H1 (cell line): ENCODE data around the gene SLC6A18. TPM values are rescaled to one million over a fixed set of nuclear protein-coding genes. Genes with fewer than 3 reads are reported as not detected.

ENCODE experiments used
- CTCF ChIA-PET: fragments of 300-600 bp; sonication (Branson Sonifier 250); formaldehyde crosslinking; loops from one replicate; lab custom pipeline; 2021; ENCODE audit not compliant: partially characterized antibody; lab: Charles Lee
- POLR2A ChIA-PET: fragments of 300-600 bp; sonication (Branson Sonifier 250); formaldehyde crosslinking; loops from one replicate; lab custom pipeline; 2021; ENCODE audit warnings: inconsistent platforms; ENCODE audit not compliant: partially characterized antibody; lab: Charles Lee
- DNase-seq, 2 experiments: peaks; one replicate each; pipeline versions ENCODE4 v3.0.0 to v3.0.0-alpha.2; 2010 to 2022; ENCODE audit warnings: low spot score in 2 of 2, low read depth in 1 of 2, mixed read lengths in 1 of 2
- FAIRE-seq: peaks from 2 replicates; lab custom pipeline; 2011; peaks lifted over from hg19 to GRCh38; lab: Jason Lieb, UNC
- H2AFZ ChIP-seq: 2 replicates; pipeline ENCODE4 v1.8.1; 2012; ENCODE audit warnings: low read length, inconsistent platforms
- H2AK5ac ChIP-seq: 2 replicates; pipeline ENCODE4 v1.6.1; 2013; ENCODE audit warnings: low read depth, low read length
- H2BK120ac ChIP-seq: replicated peaks from 2 replicates; pipeline ENCODE3; 2013; ENCODE audit warnings: low read depth, low read length, inconsistent platforms
- H2BK12ac ChIP-seq: 2 replicates; pipeline ENCODE4 v1.6.1; 2013; ENCODE audit warnings: low read depth, low read length
- H2BK15ac ChIP-seq: 2 replicates; pipeline ENCODE4 v1.6.1; 2013; ENCODE audit warnings: low read length
- H2BK20ac ChIP-seq: 2 replicates; pipeline ENCODE4 v1.6.1; 2013; ENCODE audit warnings: low read length
- H2BK5ac ChIP-seq: 2 replicates; pipeline ENCODE4 v1.6.1; 2013; ENCODE audit warnings: low read depth, low read length
- H3K14ac ChIP-seq: 2 replicates; pipeline ENCODE4 v1.6.1; 2013; ENCODE audit warnings: inconsistent platforms; ENCODE audit not compliant: insufficient read length
- H3K18ac ChIP-seq: 2 replicates; pipeline ENCODE4 v1.6.1; 2013; ENCODE audit warnings: low read length; ENCODE audit errors: extremely low read depth
- H3K23ac ChIP-seq: 2 replicates; pipeline ENCODE4 v1.6.1; 2013; ENCODE audit warnings: inconsistent platforms; ENCODE audit not compliant: insufficient read length
- H3K23me2 ChIP-seq: 2 replicates; pipeline ENCODE4 v1.6.1; 2013; ENCODE audit warnings: low read depth, low read length
- H3K27ac ChIP-seq: 2 replicates; pipeline ENCODE4 v1.6.1; 2011; ENCODE audit warnings: low read depth, low read length, inconsistent platforms
- H3K27me3 ChIP-seq, 4 experiments: replicated peaks in 1 of 4; 1 replicate in 1 of 4; 2 replicates in 3 of 4; pipeline versions ENCODE4 v1.6.1 to v1.8.1; 2011 to 2013; ENCODE audit warnings: low read length in 3 of 4, mild to moderate bottlenecking in 3 of 4, inconsistent platforms in 2 of 4, mixed read lengths in 2 of 4, moderate library complexity in 1 of 4; ENCODE audit not compliant: control insufficient read depth in 3 of 4, insufficient read depth in 3 of 4; ENCODE audit errors: extremely low read depth in 1 of 4
- H3K36me3 ChIP-seq, 4 experiments: 2 replicates each; pipeline versions ENCODE4 v1.6.1 to v1.8.1; 2011 to 2013; ENCODE audit warnings: mild to moderate bottlenecking in 4 of 4, low read length in 3 of 4, moderate library complexity in 2 of 4, control low read depth in 1 of 4, inconsistent platforms in 1 of 4; ENCODE audit not compliant: insufficient read depth in 4 of 4, control insufficient read depth in 2 of 4
- H3K4ac ChIP-seq: replicated peaks from 2 replicates; pipeline ENCODE3; 2013; ENCODE audit warnings: low read length, low read depth, mixed read lengths, inconsistent platforms; ENCODE audit not compliant: insufficient read length
- H3K4me1 ChIP-seq, 4 experiments: replicated peaks in 1 of 4; 1 replicate in 1 of 4; 2 replicates in 3 of 4; pipeline versions ENCODE4 v1.6.1 to v1.8.1; 2011 to 2013; ENCODE audit warnings: low read length in 3 of 4, inconsistent platforms in 2 of 4, mixed read lengths in 1 of 4; ENCODE audit not compliant: insufficient read depth in 4 of 4, control insufficient read depth in 3 of 4
- H3K4me2 ChIP-seq, 2 experiments: 2 replicates each; pipeline versions ENCODE4 v1.6.1 to v1.8.1; 2011 to 2013; ENCODE audit warnings: low read depth in 2 of 2, low read length in 2 of 2, control low read depth in 1 of 2, inconsistent platforms in 1 of 2, mild to moderate bottlenecking in 1 of 2; ENCODE audit not compliant: insufficient read depth in 1 of 2
- H3K4me3 ChIP-seq, 4 experiments: fragments of 200-600, 300-600 bp in 1 of 4; sonication (generic), shearing (Covaris generic), sonication (Bioruptor Twin) in 1 of 4; 2 replicates each; pipeline versions ENCODE4 v1.5.1 to v1.8.1; 2011 to 2016; ENCODE audit warnings: low read length in 4 of 4, low read depth in 3 of 4, control low read depth in 2 of 4, inconsistent platforms in 2 of 4, mild to moderate bottlenecking in 2 of 4, mixed read lengths in 1 of 4, moderate library complexity in 1 of 4; ENCODE audit not compliant: insufficient read depth in 2 of 4; ENCODE audit errors: extremely low read depth in 1 of 4
- H3K56ac ChIP-seq: replicated peaks from 2 replicates; pipeline ENCODE3; 2013; ENCODE audit warnings: low read depth, mild to moderate bottlenecking, mixed read lengths, low read length, inconsistent platforms; ENCODE audit not compliant: insufficient read length
- H3K79me1 ChIP-seq: 2 replicates; pipeline ENCODE4 v1.6.1; 2013; ENCODE audit warnings: low read depth, low read length, control low read depth
- H3K79me2 ChIP-seq, 2 experiments: 2 replicates each; pipeline versions ENCODE4 v1.6.1 to v1.8.1; 2012 to 2013; ENCODE audit warnings: low read length in 2 of 2, mild to moderate bottlenecking in 2 of 2, inconsistent platforms in 1 of 2; ENCODE audit not compliant: insufficient read depth in 2 of 2, control insufficient read depth in 1 of 2
- H3K9ac ChIP-seq, 4 experiments: replicated peaks in 1 of 4; 1 replicate in 1 of 4; 2 replicates in 3 of 4; pipeline versions ENCODE4 v1.6.1 to v1.8.1; 2011 to 2013; ENCODE audit warnings: low read depth in 3 of 4, low read length in 3 of 4, control low read depth in 2 of 4, mild to moderate bottlenecking in 2 of 4, moderate library complexity in 2 of 4, inconsistent platforms in 1 of 4; ENCODE audit errors: extremely low read depth in 1 of 4
- H3K9me3 ChIP-seq, 2 experiments: 2 replicates each; pipeline versions ENCODE4 v1.6.1 to v1.8.1; 2012 to 2013; ENCODE audit warnings: mild to moderate bottlenecking in 2 of 2, moderate library complexity in 2 of 2, control low read depth in 1 of 2, inconsistent platforms in 1 of 2, low read depth in 1 of 2, low read length in 1 of 2, mixed read lengths in 1 of 2; ENCODE audit not compliant: insufficient read depth in 2 of 2
- H4K20me1 ChIP-seq, 2 experiments: replicated peaks in 1 of 2; 2 replicates each; pipeline versions ENCODE3 to v1.8.1; 2011 to 2013; ENCODE audit warnings: inconsistent platforms in 2 of 2, low read length in 2 of 2, mild to moderate bottlenecking in 1 of 2; ENCODE audit not compliant: insufficient read depth in 2 of 2, control insufficient read depth in 1 of 2
- H4K5ac ChIP-seq: 2 replicates; pipeline ENCODE4 v1.6.1; 2013; ENCODE audit warnings: low read length, low read depth, mixed read lengths, inconsistent platforms; ENCODE audit not compliant: insufficient read length
- H4K8ac ChIP-seq: 2 replicates; pipeline ENCODE4 v1.8.0; 2013; ENCODE audit warnings: mild to moderate bottlenecking, moderate library complexity, low read length, inconsistent platforms; ENCODE audit not compliant: insufficient read depth; ENCODE audit errors: extremely low read depth
- H4K91ac ChIP-seq: replicated peaks from 2 replicates; pipeline ENCODE3; 2013; ENCODE audit warnings: low read length, mixed read lengths, inconsistent platforms; ENCODE audit not compliant: insufficient read length
- BRCA1 ChIP-seq: IDR thresholded peaks from 2 replicates; pipeline ENCODE4 v1.6.1; 2012; ENCODE audit warnings: low read depth, low read length, improper control_type of control experiment
- CBX5 ChIP-seq: fragments of 300-800, 300-1000 bp; sonication (generic); IDR thresholded peaks from 2 replicates; pipeline ENCODE4 v1.7.1; 2016; ENCODE audit warnings: antibody characterized with exemption, low read length, low read depth
- CTCF ChIP-seq, 3 experiments: IDR thresholded peaks; 1 replicate in 2 of 3; 2 replicates in 1 of 3; pipeline versions ENCODE4 v1.5.1 to v1.6.1; 2011; ENCODE audit warnings: low read length in 3 of 3, mild to moderate bottlenecking in 3 of 3, inconsistent platforms in 2 of 3, low read depth in 1 of 3, moderate library complexity in 1 of 3; ENCODE audit not compliant: insufficient read depth in 1 of 3; ENCODE audit errors: control extremely low read depth in 1 of 3
- E2F6 ChIP-seq: IDR thresholded peaks from 2 replicates; pipeline ENCODE4 v1.6.1; 2012; ENCODE audit warnings: inconsistent platforms
- GTF2F1 ChIP-seq: IDR thresholded peaks from 2 replicates; pipeline ENCODE4 v1.6.1; 2012; ENCODE audit warnings: low read depth, low read length, improper control_type of control experiment, borderline replicate concordance
- TAF1 ChIP-seq: IDR thresholded peaks from 2 replicates; pipeline ENCODE4 v1.6.1; 2011; ENCODE audit warnings: mild to moderate bottlenecking, low read depth, low read length
- TEAD4 ChIP-seq: IDR thresholded peaks from 2 replicates; pipeline ENCODE4 v1.6.1; 2012; ENCODE audit warnings: low read depth, low read length, inconsistent platforms, mixed read lengths
- WGBS, 2 experiments: shearing (Covaris generic) in 1 of 2; methylation state at CpG; one replicate each; pipeline versions ENCODE4 v1.1.6 to v1.1.7; 2013 to 2015; ENCODE audit warnings: low lambda C conversion rate in 2 of 2, mixed read lengths in 2 of 2, inconsistent platforms in 1 of 2, low coverage in 1 of 2, missing lambda C conversion rate in 1 of 2; ENCODE audit not compliant: insufficient replicate concordance in 2 of 2, insufficient coverage in 1 of 2, insufficient read length in 1 of 2; ENCODE audit errors: extremely low coverage in 1 of 2, missing lambda C conversion rate in 1 of 2; 5-methylcytosine and 5-hydroxymethylcytosine counted together
- polyA plus RNA-seq, 7 experiments: library from polyadenylated mRNA; depleted of rRNA in 3 of 7; stranded (reverse) in 5 of 7; unstranded in 2 of 7; fragments of >200 nt in 5 of 7; fragments of 200-250 nt in 2 of 7; gene quantifications; 1 replicate in 5 of 7; 2 replicates in 1 of 7; 4 replicates in 1 of 7; pipeline versions ENCODE4 v1.2.1 to v1.2.3, GENCODE V29; 2011 to 2013; ENCODE audit warnings: missing spikeins in 2 of 7, mixed read lengths in 2 of 7
- total RNA-seq: library from RNA; stranded (reverse); fragmentation: NEBNext Ultra II Directional; extraction: Animal tissue kit (Norgen Biotek cat#: 25700); gene quantifications from 2 replicates; pipeline ENCODE4 v1.2.1, GENCODE V29; 2021

Gene SLC6A18
- total and polyA plus RNA-seq, 2 of the 8 experiments (the other 6 are each of a cell fraction or from before 2014, with no cell fraction given): not detected

DNA sequence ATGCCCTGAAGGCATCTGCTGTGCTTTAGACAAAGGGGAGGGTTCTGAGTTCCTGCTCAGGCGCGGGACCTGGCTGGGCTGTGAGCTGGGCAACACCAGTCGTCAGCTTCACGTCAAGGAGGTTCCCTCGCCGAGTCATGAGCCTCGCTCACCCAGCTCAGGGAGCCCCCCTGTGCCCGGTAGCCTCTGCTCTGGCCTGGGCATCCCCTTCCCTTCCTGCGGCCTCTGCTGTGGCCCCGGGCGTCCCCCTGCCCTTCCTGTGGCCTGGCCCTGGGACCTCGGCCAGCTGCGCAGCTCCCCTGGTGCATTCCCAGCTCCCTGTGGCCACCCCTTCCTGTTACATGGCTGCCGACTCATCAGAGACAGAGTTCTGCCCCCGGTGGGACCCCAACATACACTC, 39.8 kb downstream of the SLC6A18 start:
- Histone ChIP-seq H3K9ac (no peak overlapping the region), H3K23me2 (no peaks in the 10 kb centered on the region), H2AFZ (no peak overlapping the region), H2BK20ac (no peak overlapping the region), H2AK5ac (no peak overlapping the region), H3K4me3 (no peak overlapping the region), H3K18ac (no peak overlapping the region), H3K56ac (no peak overlapping the region), H3K36me3 (peaks cover 2 to 62% (median 14%) of the 10 kb centered on the region in 4 experiments; a peak in 6 of 8 replicates), H3K79me2 (no peaks in the 10 kb centered on the region), H2BK15ac (no peak overlapping the region), H3K27me3 (no peaks in the 10 kb centered on the region), H4K5ac (no peak overlapping the region), H3K14ac (no peak overlapping the region), H4K8ac (no peak overlapping the region), H2BK120ac (no peak overlapping the region), H4K91ac (no peak overlapping the region), H3K27ac (no peak overlapping the region), H3K23ac (no peak overlapping the region), H3K9me3 (peaks cover 27 to 53% of the 10 kb centered on the region in 2 experiments), H3K4me2 (no peak overlapping the region), H3K79me1 (no peaks in the 10 kb centered on the region), H2BK5ac (no peak overlapping the region), H3K4ac (no peak overlapping the region), H2BK12ac (no peak overlapping the region), H4K20me1 (peaks cover 0 to 3% of the 10 kb centered on the region in 2 experiments), H3K4me1 (no peaks in the 10 kb centered on the region)
- TF ChIP-seq BRCA1 (no peak), E2F6 (no peak), TEAD4 (no peak), GTF2F1 (no peak), TAF1 (no peak), CTCF (IDR thresholded peaks at IDR 0.05; ENCODE audit: control extremely low read depth in 1 of 3, insufficient read depth in 1 of 3, low read depth in 1 of 3, low read length in 3 of 3) (no peak), CBX5 (no peak)
- ChIA-PET POLR2A (no interaction called here), CTCF (interaction anchor here (0.6 kb wide), 1 partner anchor 403 kb away, joined by 3 read pairs; no protein-coding TSS in a partner anchor)
- no peak for FAIRE-seq
- DNase-seq: no peak
- WGBS, 2 experiments: 86% methylated on average over 8 of the region's 15 CpGs; no CpG with 5 or more reads in 1 of the 2 experiments
